Pancreas (tissue), 10 donors: ENCODE measurements around the gene TEAD2. TPM values are rescaled to one million over a fixed set of nuclear protein-coding genes. Genes with fewer than 3 reads are reported as not detected.
"Not testable (repeated sequence)": the region's sequence is repeated elsewhere in the genome, so short reads cannot be mapped to it uniquely, and the experiment has no call there.

Experiments used
- ATAC-seq, 4 donors: fragments of 200-7000 bp; cut with Tn5 transposase; one replicate each; pipeline versions ENCODE4 v1.8.0 to v1.9.1; 2020; ENCODE audit warnings: mild to moderate bottlenecking in 4 of 4, moderate library complexity in 4 of 4
- DNase-seq, 6 donors: peaks; one replicate each; pipeline ENCODE4 v3.0.0-alpha.2; 2020
- FAIRE-seq: peaks from 2 replicates; lab custom pipeline; 2012; peaks lifted over from hg19 to GRCh38; lab: Jason Lieb, UNC
- H3K27ac ChIP-seq, 4 donors: fragments of 200-600 bp; sonication (generic); 1 replicate in 3 of 4; 2 replicates in 1 of 4; pipeline versions ENCODE4 v1.5.0 to v1.8.0; 2020
- H3K27me3 ChIP-seq, 4 donors: fragments of 200-600 bp; one replicate each; pipeline ENCODE4 v1.8.0; 2021
- H3K36me3 ChIP-seq, 3 donors: fragments of 200-600 bp; sonication (generic) in 1 of 3; one replicate each; pipeline versions ENCODE4 v1.5.0 to v1.8.0; 2020 to 2021
- H3K4me1 ChIP-seq, 3 donors: fragments of 200-600 bp; one replicate each; pipeline ENCODE4 v1.8.0; 2021
- H3K4me3 ChIP-seq, 4 donors: fragments of 200-600 bp; sonication (generic) in 2 of 4; one replicate each; pipeline versions ENCODE4 v1.5.0 to v1.8.0; 2020 to 2021
- H3K9me3 ChIP-seq, 4 donors: fragments of 200-600 bp; one replicate each; pipeline ENCODE4 v1.8.0; 2021
- CTCF ChIP-seq, 4 donors: fragments of 200-600 bp; sonication (generic) in 3 of 4; IDR thresholded peaks; one replicate each; pipeline versions ENCODE4 v1.5.0 to v1.8.0; 2021; ENCODE audit warnings: antibody characterized with exemption in 4 of 4
- WGBS, 2 donors: extraction: QIAGEN DNeasy Blood & Tissue Kit; methylation state at CpG; one replicate each; pipeline ENCODE4 v1.1.7; 2013; 5-methylcytosine and 5-hydroxymethylcytosine counted together
- intact Hi-C, 3 donors: fragments of 100-400 bp; cut with DNase I; formaldehyde crosslinking; loops; one replicate each; pipeline versions ENCODE4 v1.11.1 to v1.14.2; 2022
- polyA plus RNA-seq, 2 donors: library from polyadenylated mRNA; stranded (reverse); fragments of 200-250 nt; gene quantifications; one replicate each; pipeline ENCODE4 v1.2.3, GENCODE V29; 2013
- total RNA-seq, 6 donors: library from RNA; stranded (reverse); fragmentation: NEBNext Ultra II Directional in 4 of 6; extraction: Animal tissue kit (Norgen Biotek cat#: 25700) in 4 of 6; gene quantifications; one replicate each; pipeline versions ENCODE4 v1.2.1 to v1.2.4, GENCODE V29; 2021 to 2023
- donor health status: healthy with polysubstance abuse.
- donor health status: DM: no; HTN: no; CAD: no; lungs with moderate emphysema.
- donor health status: DM: no; HTN: no; CAD: no.
- donor health status: control.
- donor health status: control.
- donor health status: Bipolar disorder and iron deficiency.
- donor health status: DM: yes; HTN: yes; CAD: no.
- donor health status: DM: no; HTN: no; CAD: no.
- donor health status: DM: no; HTN: no; CAD: no.
- donor health status: DM: yes; HTN: yes; CAD: no.

The TEAD2 gene
- total and polyA plus RNA-seq, 8 donors = 10.5 to 30.6 (median 14.7) TPM

- Histone ChIP-seq H3K27ac (no peak overlapping the region), H3K27me3 (no peaks in the 10 kb centered on the region), H3K9me3 (no peaks in the 10 kb centered on the region), H3K4me3 (no peak overlapping the region), H3K36me3 (no peaks in the 10 kb centered on the region), H3K4me1 (no peaks in the 10 kb centered on the region)
- DNase-seq = no peak
- ATAC-seq = no peak
- no peak for TF ChIP-seq CTCF (IDR thresholded peaks at IDR 0.05)
- intact Hi-C loops = no loop called here
- WGBS, 2 donors = 85 to 90% methylated on average over 15 to 16 of the region's 16 CpGs
- FAIRE-seq = no peak
Measured at GRCh38 chr19:49374665-49375434, 12.6 kb upstream of the TEAD2 start.

GRCh38 chr19:49373174-49373573 is 11.0 kb upstream of the TEAD2 start:
- H3K4me3 ChIP-seq, intact Hi-C loops, H3K27me3 ChIP-seq, DNase-seq, H3K27ac ChIP-seq, H3K9me3 ChIP-seq, H3K36me3 ChIP-seq, FAIRE-seq, H3K4me1 ChIP-seq, ATAC-seq: not testable (repeated sequence)
- whole genome bisulfite sequencing, 2 donors = 76 to 91% methylated on average over 3 of the region's 3 CpGs

- no peak for DNase-seq
- H3K27ac ChIP-seq = no peak overlapping the region
Measured at GRCh38 chr19:49371184-49371583, 9.0 kb upstream of the TEAD2 start.

GRCh38 chr19:49368711-49369358 is 6.6 kb upstream of the TEAD2 start:
- no peak overlapping the region for H3K27ac ChIP-seq
- DNase-seq (no peak), ATAC-seq (no peak), FAIRE-seq (no peak)
- intact Hi-C loops = no loop called here
- H3K36me3 ChIP-seq = no peaks in the 10 kb centered on the region
- H3K9me3 ChIP-seq = no peaks in the 10 kb centered on the region
- no peaks in the 10 kb centered on the region for H3K4me1 ChIP-seq
- H3K27me3 ChIP-seq = no peaks in the 10 kb centered on the region
- WGBS, 2 donors = 84 to 99% methylated on average over 5 of the region's 5 CpGs
- no peak overlapping the region for H3K4me3 ChIP-seq
- TF ChIP-seq CTCF (IDR thresholded peaks at IDR 0.05) = no peak

More at GRCh38 chr19:49371184-49371583, 9.0 kb upstream of the TEAD2 start:
- intact Hi-C loops = no loop called here
- ATAC-seq = no peak
- no peak for FAIRE-seq
- no peak for TF ChIP-seq CTCF (IDR thresholded peaks at IDR 0.05)
- no peaks in the 10 kb centered on the region for H3K27me3 ChIP-seq
- WGBS, 2 donors = 66 to 79% methylated on average over 3 of the region's 3 CpGs
- H3K4me3 ChIP-seq = no peak overlapping the region
- H3K9me3 ChIP-seq = no peaks in the 10 kb centered on the region
- H3K36me3 ChIP-seq = no peaks in the 10 kb centered on the region
- no peaks in the 10 kb centered on the region for H3K4me1 ChIP-seq

- FAIRE-seq = no peak
- intact Hi-C loops = no loop called here
- no peak for TF ChIP-seq CTCF (IDR thresholded peaks at IDR 0.05)
Measured at GRCh38 chr19:49366110-49366509, 3.9 kb upstream of the TEAD2 start.

More at GRCh38 chr19:49366110-49366509, 3.9 kb upstream of the TEAD2 start:
- ATAC-seq (no peak), DNase-seq (no peak)
- Histone ChIP-seq H3K27ac (no peak overlapping the region), H3K4me3 (no peak overlapping the region), H3K4me1 (peaks cover 0 to 4% (median 0%) of the 10 kb centered on the region in 3 donors), H3K36me3 (no peaks in the 10 kb centered on the region), H3K27me3 (no peaks in the 10 kb centered on the region), H3K9me3 (no peaks in the 10 kb centered on the region)
